ENCODE measurements around the gene USP40. TPM values are rescaled to one million over a fixed set of nuclear protein-coding genes. Genes with fewer than 3 reads are reported as not detected.
A peak's percentile ranks its signal among the peaks of the same experiment; 100 is the strongest.

USP40 gene
- total RNA-seq, 3 donors from 2014 or later = 30.6 to 32.7 (median 31.2) TPM

GRCh38 chr2:233546774-233547173, 19.8 kb downstream of the USP40 start:
- H3K9me3 ChIP-seq = no peaks in the 10 kb centered on the region
- DNase-seq (no peak), ATAC-seq (no peak)
- no peaks in the 10 kb centered on the region for H3K4me1 ChIP-seq (ENCODE audit: low read depth)
- TF ChIP-seq, protein P1, sequence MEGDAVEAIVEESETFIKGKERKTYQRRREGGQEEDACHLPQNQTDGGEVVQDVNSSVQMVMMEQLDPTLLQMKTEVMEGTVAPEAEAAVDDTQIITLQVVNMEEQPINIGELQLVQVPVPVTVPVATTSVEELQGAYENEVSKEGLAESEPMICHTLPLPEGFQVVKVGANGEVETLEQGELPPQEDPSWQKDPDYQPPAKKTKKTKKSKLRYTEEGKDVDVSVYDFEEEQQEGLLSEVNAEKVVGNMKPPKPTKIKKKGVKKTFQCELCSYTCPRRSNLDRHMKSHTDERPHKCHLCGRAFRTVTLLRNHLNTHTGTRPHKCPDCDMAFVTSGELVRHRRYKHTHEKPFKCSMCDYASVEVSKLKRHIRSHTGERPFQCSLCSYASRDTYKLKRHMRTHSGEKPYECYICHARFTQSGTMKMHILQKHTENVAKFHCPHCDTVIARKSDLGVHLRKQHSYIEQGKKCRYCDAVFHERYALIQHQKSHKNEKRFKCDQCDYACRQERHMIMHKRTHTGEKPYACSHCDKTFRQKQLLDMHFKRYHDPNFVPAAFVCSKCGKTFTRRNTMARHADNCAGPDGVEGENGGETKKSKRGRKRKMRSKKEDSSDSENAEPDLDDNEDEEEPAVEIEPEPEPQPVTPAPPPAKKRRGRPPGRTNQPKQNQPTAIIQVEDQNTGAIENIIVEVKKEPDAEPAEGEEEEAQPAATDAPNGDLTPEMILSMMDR (IDR thresholded peaks at IDR 0.05) = no peak
- intact Hi-C loops (cut with DNase I, micrococcal nuclease) = no loop called here
- no peaks in the 10 kb centered on the region for H3K36me3 ChIP-seq (ENCODE audit: low read depth)
- H3K4me3 ChIP-seq = no peak overlapping the region

GRCh38 chr2:233546101-233546500, 20.5 kb downstream of the USP40 start:
- TF ChIP-seq, protein P1 (IDR thresholded peaks at IDR 0.05) = no peak
- no peaks in the 10 kb centered on the region for H3K9me3 ChIP-seq
- H3K4me3 ChIP-seq = no peak overlapping the region
- no peaks in the 10 kb centered on the region for H3K4me1 ChIP-seq (ENCODE audit: low read depth)
- DNase-seq (no peak), ATAC-seq (no peak)
- intact Hi-C loops (cut with DNase I, micrococcal nuclease) = no loop called here
- H3K36me3 ChIP-seq (ENCODE audit: low read depth) = no peaks in the 10 kb centered on the region

DNA sequence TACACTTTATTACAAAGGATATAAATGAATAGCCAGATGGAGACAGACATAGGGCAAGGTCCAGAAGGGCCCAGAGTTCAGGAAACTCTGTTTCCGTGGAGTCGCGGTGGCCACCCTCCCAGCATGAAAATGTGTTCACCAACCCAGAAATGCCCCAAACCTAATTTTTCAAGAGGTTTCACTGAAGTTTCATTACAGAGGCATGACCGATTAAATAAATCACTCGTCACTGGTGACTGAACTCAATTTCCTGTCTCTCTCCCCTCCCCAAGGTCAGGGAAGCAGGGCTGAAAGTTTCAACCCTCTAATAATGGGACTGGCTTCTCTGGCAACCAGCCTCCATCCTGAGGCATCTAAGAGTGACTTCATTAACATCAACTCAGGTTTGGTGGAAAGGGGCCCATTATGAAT, 22.4 kb downstream of the USP40 start:
- Histone ChIP-seq H3K9me3 (no peaks in the 10 kb centered on the region), H3K36me3 (ENCODE audit: low read depth) (no peaks in the 10 kb centered on the region), H3K4me3 (no peak overlapping the region), H3K4me1 (ENCODE audit: low read depth) (no peaks in the 10 kb centered on the region)
- TF ChIP-seq, protein P1 (IDR thresholded peaks at IDR 0.05) = no peak
- ATAC-seq (peak; percentile 93), DNase-seq (peak in 2 of 3 donors; percentile 41 to 45)
- intact Hi-C loops (cut with DNase I, micrococcal nuclease) = no loop called here

- H3K4me3 ChIP-seq = no peak overlapping the region
- H3K9me3 ChIP-seq = no peaks in the 10 kb centered on the region
- intact Hi-C loops (cut with DNase I, micrococcal nuclease) = no loop called here
- H3K4me1 ChIP-seq (ENCODE audit: low read depth) = no peaks in the 10 kb centered on the region
- TF ChIP-seq, protein P1 (IDR thresholded peaks at IDR 0.05) = no peak
- DNase-seq = no peak
- ATAC-seq = no peak
- H3K36me3 ChIP-seq (ENCODE audit: low read depth) = no peaks in the 10 kb centered on the region
Measured at GRCh38 chr2:233542507-233542906, 24.1 kb downstream of the USP40 start.

GRCh38 chr2:233538741-233539140, 27.8 kb downstream of the USP40 start:
- no peaks in the 10 kb centered on the region for H3K36me3 ChIP-seq (ENCODE audit: low read depth)

More at GRCh38 chr2:233538741-233539140, 27.8 kb downstream of the USP40 start:
- Histone ChIP-seq H3K4me1 (ENCODE audit: low read depth) (no peaks in the 10 kb centered on the region), H3K9me3 (no peaks in the 10 kb centered on the region), H3K4me3 (no peak overlapping the region)
- no peak for ATAC-seq
- DNase-seq = no peak
- TF ChIP-seq, protein P1 (IDR thresholded peaks at IDR 0.05) = no peak
- intact Hi-C loops (cut with DNase I, micrococcal nuclease) = no loop called here

Data from mucosa of descending colon (tissue), 3 donors.